Activated CD8-positive, alpha-beta T cell treated with anti-CD3 and anti-CD28 coated beads for 36 hours (primary cell): ENCODE results near the gene PLP2. TPM values are rescaled to one million over a fixed set of nuclear protein-coding genes. Genes with fewer than 3 reads are reported as not detected.

Experiments used
- ATAC-seq: fragments of 200-7000 bp; cut with Tn5 transposase; one replicate; pipeline ENCODE4 v1.10.0; 2021; ENCODE audit warnings: mild to moderate bottlenecking, moderate library complexity
- CTCF ChIA-PET: fragments of 350-600 bp; sonication (Branson Sonifier 250); formaldehyde crosslinking; loops from one replicate; lab custom pipeline; 2021; ENCODE audit warnings: antibody characterized with exemption; lab: Charles Lee
- POLR2A ChIA-PET: fragments of 350-600 bp; sonication (Branson Sonifier 250); formaldehyde crosslinking; loops from one replicate; lab custom pipeline; 2021; ENCODE audit warnings: antibody characterized with exemption; lab: Charles Lee
- DNase-seq: peaks from one replicate; pipeline ENCODE4 v3.0.0-alpha.2; 2020
- H3K27ac Mint-ChIP-seq: one replicate; pipeline ENCODE4 v1.8.0; 2021; ENCODE audit warnings: mild to moderate bottlenecking, mixed read lengths
- H3K27me3 Mint-ChIP-seq: one replicate; pipeline ENCODE4 v1.8.0; 2021; ENCODE audit warnings: mixed read lengths
- H3K36me3 Mint-ChIP-seq: one replicate; pipeline ENCODE4 v1.8.0; 2021; ENCODE audit warnings: low read depth, mixed read lengths
- H3K4me1 Mint-ChIP-seq: one replicate; pipeline ENCODE4 v1.8.0; 2021; ENCODE audit warnings: low read depth, mixed read lengths
- H3K4me3 Mint-ChIP-seq: one replicate; pipeline ENCODE4 v1.8.0; 2021; ENCODE audit warnings: mild to moderate bottlenecking, moderate library complexity, mixed read lengths
- H3K9me3 Mint-ChIP-seq: one replicate; pipeline ENCODE4 v1.8.0; 2021; ENCODE audit warnings: mixed read lengths
- intact Hi-C: fragments of 100-400 bp; cut with micrococcal nuclease; formaldehyde crosslinking; loops from one replicate; pipeline ENCODE4 v1.10.0; 2022
- total RNA-seq, 2 experiments: library from RNA; stranded (reverse); gene quantifications; one replicate each; pipeline ENCODE4 v1.2.3, GENCODE V29; 2021
- TF ChIP-seq, protein P1 (sequence below): fragments of 200-600 bp; IDR thresholded peaks from one replicate; pipeline ENCODE4 v1.8.0; 2022; ENCODE audit warnings: antibody characterized with exemption, mild to moderate bottlenecking

The PLP2 gene
- total RNA-seq, 2 experiments from 2014 or later = 130 to 136 TPM

DNA sequence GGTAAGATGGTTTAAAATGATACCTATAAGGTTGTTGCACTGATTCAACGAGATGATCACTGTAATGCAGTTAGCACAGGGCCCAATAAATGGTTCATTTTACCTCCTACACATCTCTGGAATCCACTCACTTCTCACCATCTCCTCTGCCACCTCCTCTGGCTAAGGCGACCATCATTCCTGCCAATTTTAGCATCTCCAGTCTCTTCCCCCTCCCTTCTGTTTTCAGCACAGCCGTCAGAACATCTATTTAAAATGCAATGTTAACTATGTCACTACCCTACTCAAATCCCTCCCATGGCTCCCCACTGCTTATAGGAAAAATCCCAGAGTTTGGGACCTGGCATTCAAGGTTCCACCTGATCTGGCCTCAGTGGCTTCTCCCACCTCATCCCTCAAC is 31.8 kb downstream of the PLP2 start:
- H3K4me3 Mint-ChIP-seq = no peak overlapping the region
- intact Hi-C loops = no loop called here
- no peak for ATAC-seq
- DNase-seq = no peak
- H3K27ac Mint-ChIP-seq = no peak overlapping the region
- ChIA-PET POLR2A (no interaction called here), CTCF (no interaction called here)
- H3K36me3 Mint-ChIP-seq = no peaks in the 10 kb centered on the region
- peaks cover 9% of the 10 kb centered on the region for H3K4me1 Mint-ChIP-seq
- TF ChIP-seq, protein P1, sequence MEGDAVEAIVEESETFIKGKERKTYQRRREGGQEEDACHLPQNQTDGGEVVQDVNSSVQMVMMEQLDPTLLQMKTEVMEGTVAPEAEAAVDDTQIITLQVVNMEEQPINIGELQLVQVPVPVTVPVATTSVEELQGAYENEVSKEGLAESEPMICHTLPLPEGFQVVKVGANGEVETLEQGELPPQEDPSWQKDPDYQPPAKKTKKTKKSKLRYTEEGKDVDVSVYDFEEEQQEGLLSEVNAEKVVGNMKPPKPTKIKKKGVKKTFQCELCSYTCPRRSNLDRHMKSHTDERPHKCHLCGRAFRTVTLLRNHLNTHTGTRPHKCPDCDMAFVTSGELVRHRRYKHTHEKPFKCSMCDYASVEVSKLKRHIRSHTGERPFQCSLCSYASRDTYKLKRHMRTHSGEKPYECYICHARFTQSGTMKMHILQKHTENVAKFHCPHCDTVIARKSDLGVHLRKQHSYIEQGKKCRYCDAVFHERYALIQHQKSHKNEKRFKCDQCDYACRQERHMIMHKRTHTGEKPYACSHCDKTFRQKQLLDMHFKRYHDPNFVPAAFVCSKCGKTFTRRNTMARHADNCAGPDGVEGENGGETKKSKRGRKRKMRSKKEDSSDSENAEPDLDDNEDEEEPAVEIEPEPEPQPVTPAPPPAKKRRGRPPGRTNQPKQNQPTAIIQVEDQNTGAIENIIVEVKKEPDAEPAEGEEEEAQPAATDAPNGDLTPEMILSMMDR = no peak
- no peaks in the 10 kb centered on the region for H3K27me3 Mint-ChIP-seq
- no peaks in the 10 kb centered on the region for H3K9me3 Mint-ChIP-seq

DNA sequence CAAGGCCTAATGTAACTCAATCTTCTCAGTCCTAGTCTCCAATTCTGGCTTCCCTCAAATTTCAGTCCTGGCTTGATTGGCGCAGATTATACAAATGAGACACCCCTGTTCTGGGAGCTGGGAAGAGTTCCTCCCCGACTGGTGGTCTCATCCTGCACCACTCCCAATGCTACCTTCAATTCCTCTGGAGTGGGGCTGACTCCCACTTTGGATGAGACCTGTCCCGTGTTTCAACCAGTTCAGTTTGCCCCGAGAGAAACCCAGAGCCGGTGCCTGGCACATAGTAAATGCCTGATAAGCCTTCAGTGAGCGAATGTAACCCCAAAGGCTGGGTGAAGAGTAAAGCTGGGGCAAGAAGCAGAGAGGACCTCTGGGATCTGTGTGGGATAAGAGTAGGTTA is 32.3 kb downstream of the PLP2 start:
- POLR2A ChIA-PET = no interaction called here
- Mint-ChIP-seq H3K36me3 (no peaks in the 10 kb centered on the region), H3K27ac (no peak overlapping the region), H3K9me3 (no peaks in the 10 kb centered on the region), H3K4me1 (peaks cover 5% of the 10 kb centered on the region), H3K27me3 (no peaks in the 10 kb centered on the region), H3K4me3 (no peak overlapping the region)
- DNase-seq (no peak), ATAC-seq (no peak)
- CTCF ChIA-PET = no interaction called here
- TF ChIP-seq, protein P1 = no peak
- intact Hi-C loops = no loop called here

DNA sequence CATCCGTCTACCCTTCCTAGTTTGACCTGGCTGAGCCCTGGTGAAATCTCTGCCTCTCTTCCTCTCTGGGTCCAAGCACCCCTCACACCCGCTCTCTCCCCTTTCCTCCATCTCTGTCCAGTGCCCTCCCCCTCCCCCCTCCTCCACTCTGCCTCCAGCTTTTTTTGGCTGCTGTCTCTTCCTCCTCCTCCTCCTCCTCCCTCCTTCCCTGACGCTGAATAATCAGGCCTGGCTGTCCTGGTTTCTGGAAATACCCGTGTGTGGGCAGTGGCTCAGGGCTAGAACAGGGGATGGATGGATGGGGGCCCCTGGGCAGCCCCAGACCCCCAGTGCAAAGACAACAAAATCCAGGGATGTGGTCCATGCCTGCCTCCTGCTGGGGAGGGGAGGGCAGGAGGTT is 33.0 kb downstream of the PLP2 start:
- CTCF ChIA-PET = no interaction called here
- peaks cover 2% of the 10 kb centered on the region for H3K4me1 Mint-ChIP-seq
- no peaks in the 10 kb centered on the region for H3K36me3 Mint-ChIP-seq
- no peak for DNase-seq
- POLR2A ChIA-PET = no interaction called here
- intact Hi-C loops = no loop called here
- H3K27ac Mint-ChIP-seq = no peak overlapping the region
- H3K27me3 Mint-ChIP-seq = no peaks in the 10 kb centered on the region
- H3K9me3 Mint-ChIP-seq = no peaks in the 10 kb centered on the region
- ATAC-seq = no peak
- H3K4me3 Mint-ChIP-seq = no peak overlapping the region
- TF ChIP-seq, protein P1 = no peak

DNA sequence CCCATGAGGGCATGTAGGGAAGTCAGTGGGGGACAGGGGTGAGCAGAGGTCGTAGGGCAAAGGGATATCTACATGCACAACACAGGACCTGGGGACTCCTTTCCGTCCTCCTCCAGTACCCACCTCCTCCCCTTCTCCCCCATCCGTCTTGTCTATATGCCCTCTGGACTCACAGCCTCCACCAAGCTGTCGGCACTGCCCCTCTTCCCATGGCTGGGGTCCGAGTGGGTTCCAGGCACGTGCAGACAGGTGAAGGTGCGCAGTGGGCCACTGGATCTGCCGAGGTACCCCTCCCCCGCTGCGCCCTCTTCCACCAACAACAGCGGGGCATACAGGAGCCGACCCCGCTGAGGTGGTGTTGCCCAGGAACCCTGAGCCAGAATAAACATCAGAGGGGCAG is 33.7 kb downstream of the PLP2 start:
- no peaks in the 10 kb centered on the region for H3K27me3 Mint-ChIP-seq
- no peaks in the 10 kb centered on the region for H3K9me3 Mint-ChIP-seq
- no peak for ATAC-seq
- no peak overlapping the region for H3K27ac Mint-ChIP-seq
- no peak overlapping the region for H3K4me3 Mint-ChIP-seq
- ChIA-PET POLR2A (no interaction called here), CTCF (no interaction called here)
- H3K36me3 Mint-ChIP-seq = no peaks in the 10 kb centered on the region
- TF ChIP-seq, protein P1 = no peak
- intact Hi-C loops = no loop called here
- H3K4me1 Mint-ChIP-seq = peaks cover 2% of the 10 kb centered on the region
- DNase-seq = no peak

DNA sequence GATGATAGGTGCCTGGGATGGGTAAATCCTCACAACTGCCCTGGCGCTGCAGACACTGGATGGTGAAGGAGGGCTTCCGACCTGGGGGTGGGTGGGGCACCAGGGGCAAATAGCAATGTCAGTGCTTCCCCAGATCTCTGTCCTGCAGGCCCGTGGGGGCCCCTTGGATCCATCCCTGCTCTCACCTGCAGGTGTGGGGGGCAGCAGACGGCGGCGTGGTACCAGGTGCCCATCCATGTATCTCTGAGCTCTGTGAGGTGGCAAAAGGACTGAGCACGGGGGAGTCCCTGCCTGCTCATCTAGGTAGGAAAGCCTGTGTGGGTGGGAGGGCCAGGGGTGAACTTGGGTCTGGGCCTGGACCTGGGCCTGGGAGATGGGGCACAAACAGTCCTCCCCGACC is 34.8 kb downstream of the PLP2 start:
- ATAC-seq (no peak), DNase-seq (no peak)
- no peak overlapping the region for H3K27ac Mint-ChIP-seq
- H3K9me3 Mint-ChIP-seq = no peaks in the 10 kb centered on the region
- CTCF ChIA-PET = no interaction called here
- no peak overlapping the region for H3K4me3 Mint-ChIP-seq
- no peaks in the 10 kb centered on the region for H3K4me1 Mint-ChIP-seq
- intact Hi-C loops = no loop called here
- no peaks in the 10 kb centered on the region for H3K27me3 Mint-ChIP-seq
- POLR2A ChIA-PET = no interaction called here
- H3K36me3 Mint-ChIP-seq = no peaks in the 10 kb centered on the region
- TF ChIP-seq, protein P1 = no peak
